Measurements from ENCODE around the gene RASGRF1.

RASGRF1 gene

DNA sequence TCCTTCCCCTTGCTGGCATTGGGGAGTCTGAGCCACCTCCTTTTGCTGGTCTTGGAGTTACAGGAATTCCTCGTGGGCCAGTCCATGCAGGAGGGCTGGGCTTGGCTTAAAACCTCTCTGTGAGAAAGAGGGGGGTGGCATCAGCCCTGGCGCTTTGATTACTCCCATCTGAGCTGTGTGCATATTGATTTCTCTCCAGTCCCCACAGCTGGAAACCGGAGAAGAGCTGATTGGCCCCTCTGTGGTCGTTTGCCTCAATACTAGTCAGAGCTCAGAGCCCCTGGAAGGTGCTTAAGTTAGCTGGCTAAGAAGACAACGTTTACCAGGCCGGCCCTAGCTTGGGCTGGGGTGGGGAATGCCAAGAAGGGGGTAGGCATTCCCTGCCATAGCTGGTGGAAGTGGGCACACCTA lies 4.0 kb upstream of the RASGRF1 start:
- Histone ChIP-seq H3K4me1 (ENCODE audit: insufficient read depth, low read length, poor library complexity, severe bottlenecking) (no peaks in the 10 kb centered on the region), H3K36me3 (ENCODE audit: insufficient read depth, low read length) (no peaks in the 10 kb centered on the region), H3K27me3 (ENCODE audit: insufficient read depth, low read length, poor library complexity, severe bottlenecking) (no peaks in the 10 kb centered on the region), H3K4me3 (ENCODE audit: low read length, poor library complexity, severe bottlenecking) (no peak overlapping the region), H3K79me2 (ENCODE audit: insufficient read depth, low read length) (no peaks in the 10 kb centered on the region), H3K9ac (ENCODE audit: low read depth, low read length, poor library complexity, severe bottlenecking) (no peak overlapping the region), H3K9me2 (replicated peaks; ENCODE audit: low read depth, low read length) (no peaks in the 10 kb centered on the region), H4K20me1 (ENCODE audit: insufficient read depth, low read length, poor library complexity, severe bottlenecking) (no peaks in the 10 kb centered on the region), H3K9me3 (ENCODE audit: insufficient read depth, low read depth, low read length) (no peaks in the 10 kb centered on the region), H3F3A (ENCODE audit: low read depth) (no peaks in the 10 kb centered on the region), H3K4me2 (ENCODE audit: low read depth, low read length, poor library complexity, severe bottlenecking) (no peak overlapping the region), H2AFZ (ENCODE audit: low read length) (no peak overlapping the region)
- TF ChIP-seq EZH2phosphoT487 (IDR thresholded peaks at IDR 0.05; ENCODE audit: borderline replicate concordance) = no peak
- TF ChIP-seq, protein P1, sequence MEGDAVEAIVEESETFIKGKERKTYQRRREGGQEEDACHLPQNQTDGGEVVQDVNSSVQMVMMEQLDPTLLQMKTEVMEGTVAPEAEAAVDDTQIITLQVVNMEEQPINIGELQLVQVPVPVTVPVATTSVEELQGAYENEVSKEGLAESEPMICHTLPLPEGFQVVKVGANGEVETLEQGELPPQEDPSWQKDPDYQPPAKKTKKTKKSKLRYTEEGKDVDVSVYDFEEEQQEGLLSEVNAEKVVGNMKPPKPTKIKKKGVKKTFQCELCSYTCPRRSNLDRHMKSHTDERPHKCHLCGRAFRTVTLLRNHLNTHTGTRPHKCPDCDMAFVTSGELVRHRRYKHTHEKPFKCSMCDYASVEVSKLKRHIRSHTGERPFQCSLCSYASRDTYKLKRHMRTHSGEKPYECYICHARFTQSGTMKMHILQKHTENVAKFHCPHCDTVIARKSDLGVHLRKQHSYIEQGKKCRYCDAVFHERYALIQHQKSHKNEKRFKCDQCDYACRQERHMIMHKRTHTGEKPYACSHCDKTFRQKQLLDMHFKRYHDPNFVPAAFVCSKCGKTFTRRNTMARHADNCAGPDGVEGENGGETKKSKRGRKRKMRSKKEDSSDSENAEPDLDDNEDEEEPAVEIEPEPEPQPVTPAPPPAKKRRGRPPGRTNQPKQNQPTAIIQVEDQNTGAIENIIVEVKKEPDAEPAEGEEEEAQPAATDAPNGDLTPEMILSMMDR (conservative IDR thresholded peaks at IDR 0.05; ENCODE audit: low read length) = no peak

DNA sequence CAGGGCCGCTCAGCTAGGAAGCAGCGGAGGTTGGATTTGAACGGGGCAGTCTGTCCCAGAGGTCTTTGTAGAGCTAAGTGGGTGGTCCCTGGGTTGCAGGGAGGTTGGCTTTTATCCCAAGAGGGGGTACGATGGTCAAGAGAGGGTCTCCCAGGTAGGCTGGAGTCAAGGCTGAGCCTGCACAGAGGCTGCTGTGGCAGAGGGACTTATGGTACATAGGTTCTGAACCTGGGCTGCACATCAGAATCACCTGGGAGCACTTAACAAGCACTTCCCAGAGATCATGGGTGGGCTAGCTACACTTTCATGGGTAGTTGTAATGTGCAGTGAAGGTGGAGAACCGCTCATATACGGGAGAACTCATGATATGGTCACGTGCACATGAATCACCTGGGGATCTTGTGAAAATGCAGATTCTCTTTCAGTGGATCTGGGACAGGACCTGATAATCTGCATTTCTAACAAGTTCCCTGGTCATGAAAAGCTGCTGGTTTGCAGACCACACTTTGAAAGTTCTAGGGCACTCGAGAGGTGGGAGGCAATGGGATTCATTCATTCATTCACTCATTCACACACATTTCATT lies 2.9 kb upstream of the RASGRF1 start:
- no peak overlapping the region for H3K9ac ChIP-seq (ENCODE audit: low read depth, low read length, poor library complexity, severe bottlenecking)
- no peaks in the 10 kb centered on the region for H3K79me2 ChIP-seq (ENCODE audit: insufficient read depth, low read length)
- TF ChIP-seq EZH2phosphoT487 (IDR thresholded peaks at IDR 0.05; ENCODE audit: borderline replicate concordance) = no peak
- TF ChIP-seq, protein P1 (conservative IDR thresholded peaks at IDR 0.05; ENCODE audit: low read length) = no peak
- no peak overlapping the region for H2AFZ ChIP-seq (ENCODE audit: low read length)
- H3K4me3 ChIP-seq (ENCODE audit: low read length, poor library complexity, severe bottlenecking) = no peak overlapping the region
- no peaks in the 10 kb centered on the region for H3K9me3 ChIP-seq (ENCODE audit: insufficient read depth, low read depth, low read length)
- no peaks in the 10 kb centered on the region for H3K36me3 ChIP-seq (ENCODE audit: insufficient read depth, low read length)
- H3K4me2 ChIP-seq (ENCODE audit: low read depth, low read length, poor library complexity, severe bottlenecking) = no peak overlapping the region
- no peaks in the 10 kb centered on the region for H3F3A ChIP-seq (ENCODE audit: low read depth)
- H3K27me3 ChIP-seq (ENCODE audit: insufficient read depth, low read length, poor library complexity, severe bottlenecking) = no peaks in the 10 kb centered on the region
- no peaks in the 10 kb centered on the region for H3K9me2 ChIP-seq (replicated peaks; ENCODE audit: low read depth, low read length)
- H3K4me1 ChIP-seq (ENCODE audit: insufficient read depth, low read length, poor library complexity, severe bottlenecking) = no peaks in the 10 kb centered on the region
- no peaks in the 10 kb centered on the region for H4K20me1 ChIP-seq (ENCODE audit: insufficient read depth, low read length, poor library complexity, severe bottlenecking)

DNA sequence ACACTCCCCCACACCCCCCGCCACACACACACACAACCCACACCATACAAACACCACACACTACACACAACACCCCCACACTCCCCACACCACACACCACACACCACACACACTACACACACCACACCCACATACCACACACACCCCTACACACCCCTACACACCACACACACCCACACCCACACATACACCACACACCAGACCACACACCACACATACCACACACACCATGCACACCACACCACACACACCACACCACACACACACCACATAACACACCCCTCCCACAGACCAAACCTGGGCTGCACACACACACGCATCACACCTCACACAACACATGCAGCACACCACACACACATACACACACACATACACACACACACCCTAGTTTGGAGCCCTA lies 1.8 kb upstream of the RASGRF1 start:
- H3K9me2 ChIP-seq (replicated peaks; ENCODE audit: low read depth, low read length) = no peaks in the 10 kb centered on the region
- no peak overlapping the region for H3K9ac ChIP-seq (ENCODE audit: low read depth, low read length, poor library complexity, severe bottlenecking)
- H3K27me3 ChIP-seq (ENCODE audit: insufficient read depth, low read length, poor library complexity, severe bottlenecking) = no peaks in the 10 kb centered on the region
- H3K79me2 ChIP-seq (ENCODE audit: insufficient read depth, low read length) = no peaks in the 10 kb centered on the region
- H2AFZ ChIP-seq (ENCODE audit: low read length) = no peak overlapping the region
- no peak overlapping the region for H3K4me3 ChIP-seq (ENCODE audit: low read length, poor library complexity, severe bottlenecking)
- H3K4me1 ChIP-seq (ENCODE audit: insufficient read depth, low read length, poor library complexity, severe bottlenecking) = no peaks in the 10 kb centered on the region
- TF ChIP-seq, protein P1 (conservative IDR thresholded peaks at IDR 0.05; ENCODE audit: low read length) = no peak
- no peak for TF ChIP-seq EZH2phosphoT487 (IDR thresholded peaks at IDR 0.05; ENCODE audit: borderline replicate concordance)
- no peaks in the 10 kb centered on the region for H4K20me1 ChIP-seq (ENCODE audit: insufficient read depth, low read length, poor library complexity, severe bottlenecking)
- H3K36me3 ChIP-seq (ENCODE audit: insufficient read depth, low read length) = no peaks in the 10 kb centered on the region
- H3K4me2 ChIP-seq (ENCODE audit: low read depth, low read length, poor library complexity, severe bottlenecking) = no peak overlapping the region
- no peaks in the 10 kb centered on the region for H3F3A ChIP-seq (ENCODE audit: low read depth)
- no peaks in the 10 kb centered on the region for H3K9me3 ChIP-seq (ENCODE audit: insufficient read depth, low read depth, low read length)
